GM10248 (cell line): ENCODE measurements around the gene SMC1B.
"Not testable (repeated sequence)": the region's sequence is repeated elsewhere in the genome, so short reads cannot be mapped to it uniquely, and the experiment has no call there.

Experiments used
- CTCF ChIA-PET: fragments of 300-600 bp; sonication (Branson Sonifier 250); formaldehyde crosslinking; extraction: SDS; loops from one replicate; lab custom pipeline; 2021; ENCODE audit warnings: antibody characterized with exemption; lab: Yijun Ruan, JAX
- POLR2A ChIA-PET: fragments of 350-650 bp; sonication (Branson Sonifier 250); formaldehyde crosslinking; extraction: SDS; loops from one replicate; lab custom pipeline; 2020; ENCODE audit warnings: antibody characterized with exemption; lab: Yijun Ruan, JAX
- DNase-seq: peaks from one replicate; pipeline ENCODE4 v3.0.0; 2012; ENCODE audit errors: extremely low spot score
- TF ChIP-seq, protein P1 (sequence below): IDR thresholded peaks from 2 replicates; pipeline ENCODE4 v1.5.1; 2012; ENCODE audit warnings: mild to moderate bottlenecking, low read depth; ENCODE audit errors: extremely low read depth, missing control alignments, control extremely low read depth

Gene SMC1B

DNA sequence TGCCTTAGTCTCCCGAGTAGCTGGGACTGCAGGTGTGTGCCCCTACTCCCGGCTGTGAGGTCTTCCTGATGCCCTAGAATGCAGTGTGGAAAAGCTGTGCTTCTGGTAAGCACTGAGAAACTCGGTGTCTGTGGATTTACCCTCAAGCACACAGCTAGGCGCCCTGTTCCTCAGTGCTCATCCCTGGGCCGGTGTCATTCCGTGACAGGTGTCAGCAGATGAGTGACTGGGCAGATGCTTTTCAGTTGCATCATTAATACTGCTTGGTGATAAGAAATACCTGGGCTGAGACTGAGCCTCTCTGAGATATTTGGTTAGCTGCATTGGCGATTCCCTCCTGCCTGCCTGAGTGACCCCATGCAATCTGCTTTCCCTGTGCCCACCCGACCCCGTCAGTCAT, 81.9 kb downstream of the SMC1B start:
- ChIA-PET CTCF (interaction anchor here (1.0 to 1.1 kb wide), 2 partner anchors 32 to 70 kb away, joined by 3 read pairs; no protein-coding TSS in a partner anchor), POLR2A (no interaction called here)
- TF ChIP-seq, protein P1, sequence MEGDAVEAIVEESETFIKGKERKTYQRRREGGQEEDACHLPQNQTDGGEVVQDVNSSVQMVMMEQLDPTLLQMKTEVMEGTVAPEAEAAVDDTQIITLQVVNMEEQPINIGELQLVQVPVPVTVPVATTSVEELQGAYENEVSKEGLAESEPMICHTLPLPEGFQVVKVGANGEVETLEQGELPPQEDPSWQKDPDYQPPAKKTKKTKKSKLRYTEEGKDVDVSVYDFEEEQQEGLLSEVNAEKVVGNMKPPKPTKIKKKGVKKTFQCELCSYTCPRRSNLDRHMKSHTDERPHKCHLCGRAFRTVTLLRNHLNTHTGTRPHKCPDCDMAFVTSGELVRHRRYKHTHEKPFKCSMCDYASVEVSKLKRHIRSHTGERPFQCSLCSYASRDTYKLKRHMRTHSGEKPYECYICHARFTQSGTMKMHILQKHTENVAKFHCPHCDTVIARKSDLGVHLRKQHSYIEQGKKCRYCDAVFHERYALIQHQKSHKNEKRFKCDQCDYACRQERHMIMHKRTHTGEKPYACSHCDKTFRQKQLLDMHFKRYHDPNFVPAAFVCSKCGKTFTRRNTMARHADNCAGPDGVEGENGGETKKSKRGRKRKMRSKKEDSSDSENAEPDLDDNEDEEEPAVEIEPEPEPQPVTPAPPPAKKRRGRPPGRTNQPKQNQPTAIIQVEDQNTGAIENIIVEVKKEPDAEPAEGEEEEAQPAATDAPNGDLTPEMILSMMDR, result no peak
- no peak for DNase-seq

DNA sequence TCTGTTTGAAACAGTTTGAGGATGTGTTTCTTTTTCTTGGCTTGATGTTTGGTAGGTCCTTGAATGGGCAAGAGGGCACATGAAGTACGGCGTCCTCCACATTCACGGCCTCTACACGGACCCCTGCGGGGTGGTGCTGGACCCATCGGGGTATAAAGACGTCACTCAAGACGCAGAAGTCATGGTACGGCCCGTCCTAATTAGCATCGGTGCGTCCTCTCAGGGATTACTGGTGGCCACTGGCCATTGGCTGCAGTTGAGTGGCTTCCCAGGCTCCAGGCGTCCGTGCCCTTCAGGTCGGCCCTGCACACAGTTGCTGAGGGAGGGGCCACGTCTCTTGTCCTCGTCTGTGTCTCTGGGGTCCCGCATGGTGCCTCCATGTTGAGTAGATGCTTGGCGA, 82.9 kb downstream of the SMC1B start:
- TF ChIP-seq, protein P1, result no peak
- POLR2A ChIA-PET, result no interaction called here

DNA sequence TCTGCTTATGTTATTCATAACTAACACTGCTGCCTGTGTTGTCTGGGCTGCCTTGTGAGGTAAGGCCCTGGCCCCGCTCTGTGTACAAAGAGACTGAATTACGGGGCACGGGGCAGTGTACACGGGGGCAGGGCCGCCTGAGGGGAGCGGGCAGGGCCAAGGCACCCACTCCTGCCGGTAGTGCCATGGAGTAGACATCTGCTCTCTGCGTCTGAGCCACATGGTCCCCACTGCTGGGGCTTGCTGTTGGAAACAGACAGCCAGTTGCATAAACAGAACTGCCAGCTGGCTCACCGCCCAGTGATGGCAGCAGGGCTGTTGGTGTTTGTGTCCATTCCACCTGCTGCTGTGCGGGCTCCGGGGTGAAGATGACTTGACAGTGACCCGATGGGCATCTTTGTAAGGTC, 83.9 kb downstream of the SMC1B start:
- DNase-seq, result no peak
- POLR2A ChIA-PET, result no interaction called here
- TF ChIP-seq, protein P1, result no peak
- CTCF ChIA-PET, result no interaction called here

More for the DNA sequence above, 82.9 kb downstream of the SMC1B start:
- CTCF ChIA-PET, result interaction anchor here (1.0 kb wide), 1 partner anchor 71 kb away, joined by 3 read pairs; no protein-coding TSS in a partner anchor
- DNase-seq, result no peak

DNA sequence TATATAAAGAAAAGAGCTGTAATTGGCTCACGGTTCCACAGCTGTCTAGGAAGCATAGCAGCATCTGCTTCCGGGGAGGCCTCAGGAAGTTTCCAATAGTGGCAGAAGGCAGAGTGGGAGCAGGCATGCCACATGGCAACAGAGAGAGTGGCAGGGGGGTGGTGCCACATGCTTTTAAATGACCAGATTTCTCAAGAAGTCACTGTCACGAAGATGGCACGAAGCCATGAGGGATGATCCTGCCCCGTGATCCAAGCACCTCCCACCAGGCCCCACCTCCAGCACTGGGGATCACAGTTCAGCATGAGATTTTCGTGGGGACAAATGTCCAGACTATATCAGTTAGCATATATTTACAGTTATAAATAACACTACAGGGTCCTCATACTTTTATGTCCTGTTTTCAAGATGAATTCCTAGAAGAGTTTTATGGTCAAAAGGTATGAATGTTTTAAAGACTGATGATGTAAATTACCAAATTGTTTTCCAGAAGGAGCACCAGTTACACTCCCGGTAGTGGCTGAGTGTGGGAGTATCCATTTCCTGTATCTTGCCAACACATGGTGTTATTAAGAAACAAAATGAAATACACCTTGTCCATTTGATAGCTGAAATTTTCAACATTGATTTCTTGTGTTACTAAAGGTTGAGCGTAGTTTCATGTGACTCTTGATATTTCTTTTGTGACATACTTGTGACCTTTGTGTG, 84.4 kb downstream of the SMC1B start:
- ChIA-PET POLR2A (no interaction called here), CTCF (no interaction called here)
- no peak for DNase-seq
- TF ChIP-seq, protein P1, result no peak

DNA sequence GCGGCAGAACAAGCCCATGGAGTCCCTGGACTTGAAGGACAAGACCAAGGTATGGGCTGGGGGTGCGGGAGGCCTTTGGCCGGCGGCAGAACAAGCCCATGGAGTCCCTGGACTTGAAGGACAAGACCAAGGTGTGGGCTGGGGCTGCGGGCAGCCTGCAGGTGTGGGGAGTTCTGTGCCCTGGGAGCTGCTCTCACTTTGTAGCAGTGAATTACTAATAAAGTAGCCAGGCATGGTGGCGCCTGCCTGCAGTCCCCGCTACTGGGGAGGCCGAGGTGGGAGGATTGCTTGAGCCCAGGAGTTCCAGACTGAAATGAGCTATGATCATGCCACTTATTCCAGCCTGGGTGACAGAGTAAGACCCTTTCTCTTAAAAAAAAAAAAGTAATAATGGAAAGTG, 85.1 kb downstream of the SMC1B start:
- DNase-seq, POLR2A ChIA-PET, CTCF ChIA-PET: not testable (repeated sequence)

DNA sequence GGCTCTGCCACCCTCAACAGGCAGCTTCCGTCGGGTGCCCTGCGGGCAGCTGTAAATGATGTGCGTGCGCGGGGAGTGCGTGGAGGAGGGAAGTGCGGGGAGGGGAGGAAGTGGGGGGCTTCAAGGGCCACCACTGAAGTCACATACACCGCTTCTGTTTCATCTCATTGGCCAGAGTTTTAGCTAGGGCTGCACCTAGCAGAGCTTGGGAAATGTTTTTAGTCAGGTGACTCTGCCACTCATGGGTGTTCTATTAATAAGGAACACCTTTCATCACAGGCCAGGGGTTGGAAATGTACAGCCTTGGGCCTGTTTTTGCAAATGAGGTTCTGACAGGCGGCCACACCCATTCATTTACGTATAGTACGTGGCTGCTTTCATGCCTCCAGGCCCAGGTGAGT, 89.1 kb downstream of the SMC1B start:
- DNase-seq, result no peak

DNA sequence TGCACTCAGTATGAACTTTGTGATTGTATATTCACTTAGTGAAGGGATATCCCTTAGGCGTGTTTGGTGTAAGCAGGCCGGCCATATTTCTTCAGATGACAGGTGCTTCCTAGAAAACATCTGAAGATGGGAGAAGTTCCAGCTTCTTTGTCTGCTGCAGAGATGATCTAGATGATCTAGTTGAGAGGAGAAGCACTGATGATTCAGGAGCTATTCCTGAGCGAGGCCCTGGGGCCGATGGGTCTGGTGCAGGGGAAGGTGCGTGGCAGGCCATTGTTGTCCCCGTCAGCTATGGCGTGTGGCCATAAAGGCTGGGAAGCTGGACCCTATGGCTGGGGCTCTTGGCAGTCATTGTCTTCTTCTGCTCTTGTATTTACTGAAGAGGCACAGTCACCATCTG, 89.7 kb downstream of the SMC1B start:
- CTCF ChIA-PET, result no interaction called here

More for the DNA sequence above, 89.1 kb downstream of the SMC1B start:
- TF ChIP-seq, protein P1, result no peak
- CTCF ChIA-PET, result no interaction called here
- POLR2A ChIA-PET, result no interaction called here

More for the DNA sequence above, 89.7 kb downstream of the SMC1B start:
- no peak for DNase-seq
- POLR2A ChIA-PET, result no interaction called here
- TF ChIP-seq, protein P1, result no peak
